Kidney capillary endothelial cell (primary cell): ENCODE results near the gene NATD1.

Experiments used
- DNase-seq: peaks from one replicate; pipeline ENCODE4 v3.0.0-alpha.2; 2018; ENCODE audit warnings: low spot score

The NATD1 gene

GRCh38 chr17:21275579-21276263, 22.5 kb upstream of the NATD1 start:
- peak; percentile 70 for DNase-seq

GRCh38 chr17:21275047-21275578, 21.9 kb upstream of the NATD1 start:
- no peak for DNase-seq

- DNase-seq: no peak
Observed at GRCh38 chr17:21272881-21273792, 19.9 kb upstream of the NATD1 start.

- DNase-seq: no peak
Observed at GRCh38 chr17:21272250-21272649, 19.0 kb upstream of the NATD1 start.

- no peak for DNase-seq
Observed at GRCh38 chr17:21271454-21272183, 18.4 kb upstream of the NATD1 start.

- DNase-seq: no peak
Observed at GRCh38 chr17:21269394-21269793, 16.2 kb upstream of the NATD1 start.

GRCh38 chr17:21268596-21269188, 15.5 kb upstream of the NATD1 start:
- DNase-seq: no peak

GRCh38 chr17:21263376-21263775, 10.2 kb upstream of the NATD1 start:
- DNase-seq: no peak

- no peak for DNase-seq
Observed at GRCh38 chr17:21262259-21262993, 9.2 kb upstream of the NATD1 start.

- DNase-seq: no peak
Observed at GRCh38 chr17:21258593-21258992, 5.4 kb upstream of the NATD1 start.

GRCh38 chr17:21253646-21254441, 634 bp upstream of the NATD1 start:
- no peak for DNase-seq

GRCh38 chr17:21252289-21252795, 868 bp downstream of the NATD1 start:
- no peak for DNase-seq

- DNase-seq: no peak
Observed at GRCh38 chr17:21251337-21252010, 1.7 kb downstream of the NATD1 start.

GRCh38 chr17:21250854-21251253, 2.4 kb downstream of the NATD1 start:
- no peak for DNase-seq

- DNase-seq: no peak
Observed at GRCh38 chr17:21249920-21250703, 3.1 kb downstream of the NATD1 start.

GRCh38 chr17:21249086-21249795, 4.0 kb downstream of the NATD1 start:
- DNase-seq: no peak

GRCh38 chr17:21248500-21248899, 4.7 kb downstream of the NATD1 start:
- DNase-seq: no peak
